ENCODE results near the gene DRAP1. TPM values are rescaled to one million over a fixed set of nuclear protein-coding genes. Genes with fewer than 3 reads are reported as not detected.

The DRAP1 gene
- total RNA-seq, 1 donor from 2014 or later = 64.7 TPM

- Mint-ChIP-seq H3K9me3 (no peaks in the 10 kb centered on the region), H3K4me1 (peaks cover 29% of the 10 kb centered on the region), H3K4me3 (no peak overlapping the region), H3K27me3 (no peaks in the 10 kb centered on the region), H3K27ac (no peak overlapping the region), H3K36me3 (ENCODE audit: low read depth) (peaks cover 78% of the 10 kb centered on the region)
- no peak for DNase-seq
- intact Hi-C loops (cut with micrococcal nuclease) = no loop called here
- ChIA-PET POLR2A (no interaction called here), CTCF (no interaction called here)
- ATAC-seq (ENCODE audit: low read depth) = no peak
- no peak for TF ChIP-seq CTCF (IDR thresholded peaks at IDR 0.05)
Measured at GRCh38 chr11:65964906-65965305, 45.7 kb downstream of the DRAP1 start.

- no peak for TF ChIP-seq CTCF (IDR thresholded peaks at IDR 0.05)
- Mint-ChIP-seq H3K9me3 (no peaks in the 10 kb centered on the region), H3K27ac (no peak overlapping the region), H3K4me1 (peaks cover 24% of the 10 kb centered on the region), H3K27me3 (no peaks in the 10 kb centered on the region), H3K36me3 (ENCODE audit: low read depth) (peaks cover 83% of the 10 kb centered on the region), H3K4me3 (no peak overlapping the region)
- DNase-seq (no peak), ATAC-seq (ENCODE audit: low read depth) (no peak)
- ChIA-PET CTCF (no interaction called here), POLR2A (no interaction called here)
- intact Hi-C loops (cut with micrococcal nuclease) = no loop called here
Measured at GRCh38 chr11:65965986-65966762, 46.9 kb downstream of the DRAP1 start.

GRCh38 chr11:65967329-65967934, 48.2 kb downstream of the DRAP1 start:
- no peak for TF ChIP-seq CTCF (IDR thresholded peaks at IDR 0.05)
- intact Hi-C loops (cut with micrococcal nuclease) = no loop called here
- Mint-ChIP-seq H3K4me3 (no peak overlapping the region), H3K27me3 (no peaks in the 10 kb centered on the region), H3K36me3 (ENCODE audit: low read depth) (peaks cover 85% of the 10 kb centered on the region), H3K9me3 (no peaks in the 10 kb centered on the region), H3K4me1 (peaks cover 16% of the 10 kb centered on the region), H3K27ac (no peak overlapping the region)
- no peak for DNase-seq
- POLR2A ChIA-PET = interaction anchor here (0.6 kb wide), 1 partner anchor 83 kb away, joined by 3 read pairs; no protein-coding TSS in a partner anchor
- CTCF ChIA-PET = no interaction called here
- no peak for ATAC-seq (ENCODE audit: low read depth)

GRCh38 chr11:65968600-65969482, 49.6 kb downstream of the DRAP1 start:
- ChIA-PET POLR2A (no interaction called here), CTCF (no interaction called here)
- no peak for ATAC-seq (ENCODE audit: low read depth)
- H3K27ac Mint-ChIP-seq = no peak overlapping the region
- no peak for TF ChIP-seq CTCF (IDR thresholded peaks at IDR 0.05)
- no peaks in the 10 kb centered on the region for H3K9me3 Mint-ChIP-seq
- DNase-seq = no peak
- no peaks in the 10 kb centered on the region for H3K27me3 Mint-ChIP-seq
- peaks cover 85% of the 10 kb centered on the region for H3K36me3 Mint-ChIP-seq (ENCODE audit: low read depth)
- H3K4me1 Mint-ChIP-seq = peaks cover 2% of the 10 kb centered on the region
- intact Hi-C loops (cut with micrococcal nuclease) = no loop called here
- no peak overlapping the region for H3K4me3 Mint-ChIP-seq

Other genes starting within 250 kb of the DRAP1 start
- 108 and 120 TPM in 2 replicates for gene KAT5, start 207.2 kb upstream of the DRAP1 start, total RNA-seq
- 85.3 and 91.4 TPM in 2 replicates for gene RNASEH2C, start 198.6 kb upstream of the DRAP1 start, total RNA-seq
- gene AP5B1, start 138.4 kb upstream of the DRAP1 start, total RNA-seq = 17.4 and 20.9 TPM in 2 replicates
- 0.09 and 0.29 TPM in 2 replicates for gene OVOL1, start 132.4 kb upstream of the DRAP1 start, total RNA-seq
- 0.37 and 1.0 TPM in 2 replicates for gene SNX32, start 85.5 kb upstream of the DRAP1 start, total RNA-seq
- 1,079 and 1,089 TPM in 2 replicates for gene CFL1, start 61.2 kb upstream of the DRAP1 start, total RNA-seq
- 73.8 and 83.1 TPM in 2 replicates for gene MUS81, start 59.0 kb upstream of the DRAP1 start, total RNA-seq
- gene EFEMP2, start 46.6 kb upstream of the DRAP1 start, total RNA-seq = 3.8 and 6.3 TPM in 2 replicates
- 0.59 and 0.93 TPM in 2 replicates for gene CTSW, start 39.6 kb upstream of the DRAP1 start, total RNA-seq
- gene FIBP, start 31.0 kb upstream of the DRAP1 start, total RNA-seq = 74.5 and 76.5 TPM in 2 replicates
- 21.6 and 23.4 TPM in 2 replicates for gene CCDC85B, start 28.8 kb upstream of the DRAP1 start, total RNA-seq
- gene FOSL1, start 19.0 kb upstream of the DRAP1 start, total RNA-seq = 1.0 and 1.4 TPM in 2 replicates
- 28.9 and 31.7 TPM in 2 replicates for gene C11orf68, start 364 bp upstream of the DRAP1 start, total RNA-seq
- not detected in 2 replicates for gene TSGA10IP, start 26.1 kb downstream of the DRAP1 start, total RNA-seq
- gene SART1, start 42.3 kb downstream of the DRAP1 start, total RNA-seq = 86.6 and 92.3 TPM in 2 replicates
- 50.7 and 58.9 TPM in 2 replicates for gene EIF1AD, start 82.7 kb downstream of the DRAP1 start, total RNA-seq
- 220 and 228 TPM in 2 replicates for gene BANF1, start 83.1 kb downstream of the DRAP1 start, total RNA-seq
- gene CST6, start 92.6 kb downstream of the DRAP1 start, total RNA-seq = not detected in 2 replicates
- gene CATSPER1, start 107.1 kb downstream of the DRAP1 start, total RNA-seq = not detected in 2 replicates
- not detected in 2 replicates for gene GAL3ST3, start 129.7 kb downstream of the DRAP1 start, total RNA-seq
- gene SF3B2, start 132.9 kb downstream of the DRAP1 start, total RNA-seq = 198 and 219 TPM in 2 replicates
- gene PACS1, start 150.8 kb downstream of the DRAP1 start, total RNA-seq = 118 and 121 TPM in 2 replicates

Data from activated B cell treated with CpG ODN at 0.5 μM for 24 hours (primary cell).